Measurements from ENCODE around the gene C1QTNF1. TPM values are rescaled to one million over a fixed set of nuclear protein-coding genes. Genes with fewer than 3 reads are reported as not detected.

The C1QTNF1 gene
- polyA plus RNA-seq, 1 of the 3 experiments (the other 2 are of a cell fraction): 14.3 TPM

- peaks cover 18 to 39% of the 10 kb centered on the region in 2 experiments; a peak in 3 of 4 replicates for H3K4me1 ChIP-seq (ENCODE audit: control insufficient read depth in 1 of 2, insufficient read depth in 2 of 2, low read depth in 1 of 2, low read length in 1 of 2)
- H3K27me3 ChIP-seq (ENCODE audit: insufficient read depth): no peaks in the 10 kb centered on the region
- WGBS (ENCODE audit: low lambda C conversion rate): 96% methylated on average over 19 of the region's 19 CpGs
- H3K27ac ChIP-seq (ENCODE audit: low read depth in 2 of 2, low read length in 1 of 2): no peak overlapping the region
- no peak overlapping the region for H3K9ac ChIP-seq
- no peak for DNase-seq
- H3K36me3 ChIP-seq (replicated peaks in 1 of 2; ENCODE audit: control insufficient read depth in 1 of 2, insufficient read depth in 2 of 2, low read length in 1 of 2): peaks cover 0 to 32% of the 10 kb centered on the region in 2 experiments
- ChIA-PET CTCF (interaction anchor here (1.3 kb wide), 1 partner anchor 15 kb away, joined by 3 read pairs; no protein-coding TSS in a partner anchor), POLR2A (no interaction called here)
- no peaks in the 10 kb centered on the region for H3K9me3 ChIP-seq
- no peak overlapping the region for H2AFZ ChIP-seq (ENCODE audit: low read depth)
- H3F3A ChIP-seq (replicated peaks; ENCODE audit: insufficient read depth): peaks cover 3% of the 10 kb centered on the region
- TF ChIP-seq NRF1 (IDR thresholded peaks at IDR 0.05; ENCODE audit: low read depth, low read length) (no peak), GABPA (IDR thresholded peaks at IDR 0.05; ENCODE audit: low read depth) (no peak), SIN3A (IDR thresholded peaks at IDR 0.05; ENCODE audit: borderline replicate concordance, low read depth, low read length) (no peak), USF1 (IDR thresholded peaks at IDR 0.05; ENCODE audit: borderline replicate concordance, low read depth) (no peak), CHD2 (IDR thresholded peaks at IDR 0.05; ENCODE audit: low read length, partially characterized antibody) (no peak), IRF3 (IDR thresholded peaks at IDR 0.05; ENCODE audit: low read depth, low read length) (no peak), EP300 (IDR thresholded peaks at IDR 0.05; ENCODE audit: borderline replicate concordance in 1 of 2, low read depth in 1 of 2, low read length in 1 of 2) (no peak), CTCF (IDR thresholded peaks at IDR 0.05) (no peak), MXI1 (IDR thresholded peaks at IDR 0.05; ENCODE audit: low read depth, low read length) (no peak), TAF1 (IDR thresholded peaks at IDR 0.05; ENCODE audit: borderline replicate concordance, low read depth, low read length) (no peak), FOXJ3 (CRISPR knock-in tag; IDR thresholded peaks at IDR 0.05) (no peak), SMC3 (IDR thresholded peaks at IDR 0.05; ENCODE audit: low read depth, low read length) (no peak), USF2 (IDR thresholded peaks at IDR 0.05; ENCODE audit: borderline replicate concordance, low read depth, low read length) (no peak), JUND (IDR thresholded peaks at IDR 0.05) (no peak), PBX3 (IDR thresholded peaks at IDR 0.05) (no peak), FOSL2 (IDR thresholded peaks at IDR 0.05; ENCODE audit: borderline replicate concordance, low read depth) (no peak), RXRA (IDR thresholded peaks at IDR 0.05; ENCODE audit: borderline replicate concordance, low read depth) (no peak), YY1 (IDR thresholded peaks at IDR 0.05; ENCODE audit: low read depth) (no peak), RCOR1 (IDR thresholded peaks at IDR 0.05; ENCODE audit: low read length) (no peak), FOXM1 (IDR thresholded peaks at IDR 0.05; ENCODE audit: low read depth) (no peak)
- peaks cover 36% of the 10 kb centered on the region for H4K20me1 ChIP-seq (ENCODE audit: insufficient read depth)
- H3K4me3 ChIP-seq (ENCODE audit: low read depth in 2 of 2, low read length in 1 of 2): no peak overlapping the region
- peaks cover 67% of the 10 kb centered on the region for H3K79me2 ChIP-seq (ENCODE audit: insufficient read depth)
- H3K4me2 ChIP-seq: 0 out of 2 replicates have a peak overlapping the region, but pooled peaks have one; percentile 97
- no peaks in the 10 kb centered on the region for H3K9me2 ChIP-seq
Observed at GRCh38 chr17:79006794-79007503, 17.0 kb upstream of the C1QTNF1 start.

All from SK-N-SH (cell line).